Measurements from ENCODE around the gene MTG2. TPM values are rescaled to one million over a fixed set of nuclear protein-coding genes. Genes with fewer than 3 reads are reported as not detected.
A peak's percentile ranks its signal among the peaks of the same experiment; 100 is the strongest.

The MTG2 gene
- total and polyA plus RNA-seq, 2 of the 13 experiments (the other 11 are each of a cell fraction or from before 2014, with no cell fraction given): 20.4 to 37.8 TPM

- TF ChIP-seq, protein P1, sequence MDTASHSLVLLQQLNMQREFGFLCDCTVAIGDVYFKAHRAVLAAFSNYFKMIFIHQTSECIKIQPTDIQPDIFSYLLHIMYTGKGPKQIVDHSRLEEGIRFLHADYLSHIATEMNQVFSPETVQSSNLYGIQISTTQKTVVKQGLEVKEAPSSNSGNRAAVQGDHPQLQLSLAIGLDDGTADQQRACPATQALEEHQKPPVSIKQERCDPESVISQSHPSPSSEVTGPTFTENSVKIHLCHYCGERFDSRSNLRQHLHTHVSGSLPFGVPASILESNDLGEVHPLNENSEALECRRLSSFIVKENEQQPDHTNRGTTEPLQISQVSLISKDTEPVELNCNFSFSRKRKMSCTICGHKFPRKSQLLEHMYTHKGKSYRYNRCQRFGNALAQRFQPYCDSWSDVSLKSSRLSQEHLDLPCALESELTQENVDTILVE (CRISPR knock-in tag; IDR thresholded peaks at IDR 0.05): no peak
- no peak; the same call in 1 of the 2 replicates for TF ChIP-seq ZNF788 (CRISPR knock-in tag; IDR thresholded peaks at IDR 0.05; ENCODE audit: borderline replicate concordance)
- TF ChIP-seq PBX3 (CRISPR knock-in tag; IDR thresholded peaks at IDR 0.05; ENCODE audit: borderline replicate concordance): no peak
- TF ChIP-seq, protein P2, sequence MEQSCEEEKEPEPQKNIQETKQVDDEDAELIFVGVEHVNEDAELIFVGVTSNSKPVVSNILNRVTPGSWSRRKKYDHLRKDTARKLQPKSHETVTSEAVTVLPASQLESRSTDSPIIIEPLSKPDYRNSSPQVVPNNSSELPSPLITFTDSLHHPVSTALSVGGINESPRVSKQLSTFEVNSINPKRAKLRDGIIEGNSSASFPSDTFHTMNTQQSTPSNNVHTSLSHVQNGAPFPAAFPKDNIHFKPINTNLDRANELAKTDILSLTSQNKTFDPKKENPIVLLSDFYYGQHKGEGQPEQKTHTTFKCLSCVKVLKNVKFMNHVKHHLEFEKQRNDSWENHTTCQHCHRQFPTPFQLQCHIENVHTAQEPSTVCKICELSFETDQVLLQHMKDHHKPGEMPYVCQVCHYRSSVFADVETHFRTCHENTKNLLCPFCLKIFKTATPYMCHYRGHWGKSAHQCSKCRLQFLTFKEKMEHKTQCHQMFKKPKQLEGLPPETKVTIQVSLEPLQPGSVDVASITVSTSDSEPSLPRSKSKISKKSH (CRISPR knock-in tag; IDR thresholded peaks at IDR 0.05; ENCODE audit: borderline replicate concordance): no peak
- no peak for TF ChIP-seq ZNF547 (CRISPR knock-in tag; IDR thresholded peaks at IDR 0.05)
- no peak; the same call in 1 of the 2 replicates for TF ChIP-seq ZNF83 (CRISPR knock-in tag; IDR thresholded peaks at IDR 0.05; ENCODE audit: borderline replicate concordance)
- no peak for TF ChIP-seq BCL6 (CRISPR knock-in tag; IDR thresholded peaks at IDR 0.05)
- no peak for TF ChIP-seq THYN1 (CRISPR knock-in tag; IDR thresholded peaks at IDR 0.05; ENCODE audit: borderline replicate concordance, low read depth)
- no peak for TF ChIP-seq RBM22 (optimal IDR thresholded peaks at IDR 0.05; ENCODE audit: low read length)
- TF ChIP-seq MIER2 (CRISPR knock-in tag; IDR thresholded peaks at IDR 0.05): no peak
- TF ChIP-seq ZNF841 (CRISPR knock-in tag; IDR thresholded peaks at IDR 0.05; ENCODE audit: borderline replicate concordance): no peak
- TF ChIP-seq ZNF121 (CRISPR knock-in tag; IDR thresholded peaks at IDR 0.05): peak; percentile 42; the same call in 1 of the 2 replicates
- peak; percentile 86; the same call in 1 of the 2 replicates for TF ChIP-seq ARHGAP35 (CRISPR knock-in tag; IDR thresholded peaks at IDR 0.05; ENCODE audit: borderline replicate concordance)
- TF ChIP-seq ZNF710 (CRISPR knock-in tag; IDR thresholded peaks at IDR 0.05; ENCODE audit: borderline replicate concordance): peak; percentile 59; the same call in 1 of the 2 replicates
- TF ChIP-seq ZNF530 (CRISPR knock-in tag; IDR thresholded peaks at IDR 0.05; ENCODE audit: low read depth): no peak
- no peak for TF ChIP-seq ZNF543 (CRISPR knock-in tag; IDR thresholded peaks at IDR 0.05)
- no peak for TF ChIP-seq THRA (CRISPR knock-in tag; IDR thresholded peaks at IDR 0.05; ENCODE audit: borderline replicate concordance)
- no peak for TF ChIP-seq MZF1 (CRISPR knock-in tag; IDR thresholded peaks at IDR 0.05; ENCODE audit: borderline replicate concordance)
- no peak for TF ChIP-seq PCBP1 (IDR thresholded peaks at IDR 0.05; ENCODE audit: borderline replicate concordance, low read depth, low read length)
- TF ChIP-seq ZNF17 (CRISPR knock-in tag; IDR thresholded peaks at IDR 0.05): no peak
Measured at GRCh38 chr20:62146019-62146755, 36.6 kb upstream of the MTG2 start (continued).

Measured in HepG2 (cell line).